Measurements from ENCODE around the gene DRC7. TPM values are rescaled to one million over a fixed set of nuclear protein-coding genes. Genes with fewer than 3 reads are reported as not detected.
A peak's percentile ranks its signal among the peaks of the same experiment; 100 is the strongest.

The DRC7 gene
- total and polyA plus RNA-seq, 10 of the 15 experiments (the other 5 are each of a cell fraction or from before 2014, with no cell fraction given): 0.06 to 0.49 (median 0.14) TPM; not detected in 4

- TF ChIP-seq ATF7 (IDR thresholded peaks at IDR 0.05; ENCODE audit: low read depth): peak; percentile 64
- peak; percentile 37; the same call in 1 of the 2 replicates for TF ChIP-seq NKRF (conservative IDR thresholded peaks at IDR 0.05)
- TF ChIP-seq SMAD1 (IDR thresholded peaks at IDR 0.05; ENCODE audit: low read depth, partially characterized antibody): no peak
- TF ChIP-seq E2F8 (IDR thresholded peaks at IDR 0.05; ENCODE audit: low read depth, partially characterized antibody): peak; percentile 76
- peak; percentile 78; the same call in 1 of the 2 replicates for TF ChIP-seq TAF1 (IDR thresholded peaks at IDR 0.05; ENCODE audit: borderline replicate concordance, low read depth, low read length)
- peak; percentile 80 for TF ChIP-seq CREB1 (IDR thresholded peaks at IDR 0.05; ENCODE audit: low read depth)
- peak; percentile 23 to 92; a peak in 3 of 4 replicates for TF ChIP-seq SRF (IDR thresholded peaks at IDR 0.05; ENCODE audit: low read depth in 2 of 2, low read length in 2 of 2)
- peak; percentile 12 for TF ChIP-seq MEF2B (IDR thresholded peaks at IDR 0.05; ENCODE audit: partially characterized antibody, poor library complexity, severe bottlenecking)
- peak; percentile 98 for TF ChIP-seq SKIL (IDR thresholded peaks at IDR 0.05; ENCODE audit: low read depth, poor library complexity, severe bottlenecking)
- TF ChIP-seq TARDBP (IDR thresholded peaks at IDR 0.05; ENCODE audit: borderline replicate concordance): 0 out of 2 replicates have a peak, but pooled peaks have one; percentile 24
- peak; percentile 74; the same call in 1 of the 2 replicates for TF ChIP-seq PKNOX1 (IDR thresholded peaks at IDR 0.05)
- TF ChIP-seq NFYB (IDR thresholded peaks at IDR 0.05; ENCODE audit: insufficient read depth, low read depth, low read length): peak; percentile 95
- TF ChIP-seq ESRRA (IDR thresholded peaks at IDR 0.05; ENCODE audit: low read length): peak; percentile 22; the same call in 1 of the 2 replicates
- TF ChIP-seq SP1 (IDR thresholded peaks at IDR 0.05; ENCODE audit: low read depth, low read length): peak; percentile 93
- TF ChIP-seq NR2F1 (conservative IDR thresholded peaks at IDR 0.05): peak; percentile 35
- TF ChIP-seq YBX1 (IDR thresholded peaks at IDR 0.05): no peak
- no peak for TF ChIP-seq SMC3 (IDR thresholded peaks at IDR 0.05; ENCODE audit: borderline replicate concordance, low read length)
- no peak for TF ChIP-seq SREBF2 (IDR thresholded peaks at IDR 0.05; ENCODE audit: low read length)
- peak; percentile 92 for TF ChIP-seq HCFC1 (IDR thresholded peaks at IDR 0.05; ENCODE audit: low read length)
- peak; percentile 47 for TF ChIP-seq DPF2 (IDR thresholded peaks at IDR 0.05)
- TF ChIP-seq POLR2AphosphoS5 (IDR thresholded peaks at IDR 0.05; ENCODE audit: low read length): peak; percentile 84
- TF ChIP-seq IKZF1 (conservative IDR thresholded peaks at IDR 0.05): peak; percentile 95
- peak; percentile 52; the same call in 1 of the 2 replicates for TF ChIP-seq RUNX3 (IDR thresholded peaks at IDR 0.05; ENCODE audit: low read length)
Observed at GRCh38 chr16:57734925-57735754, 40.5 kb downstream of the DRC7 start (continued).
